DND-41 (cell line): Measurements from ENCODE around the gene ADAMTSL3.

Experiments
- ATAC-seq: fragments of 200-7000 bp; cut with Tn5 transposase; 3 replicates; pipeline ENCODE4 v1.9.1; 2021; ENCODE audit warnings: low read depth; ENCODE audit not compliant: insufficient read depth
- DNase-seq: peaks from one replicate; pipeline ENCODE4 v3.0.0-alpha.2; 2020
- H2AFZ ChIP-seq: 2 replicates; pipeline ENCODE4 v1.6.0; 2012; ENCODE audit warnings: low read depth, low read length
- H3K27ac ChIP-seq: 2 replicates; pipeline ENCODE4 v1.5.1; 2012; ENCODE audit warnings: low read length, inconsistent platforms
- H3K27me3 ChIP-seq: fragments of 200-600 bp; sonication (generic); 2 replicates; pipeline ENCODE4 v1.6.0; 2012; ENCODE audit warnings: low read length, mild to moderate bottlenecking, inconsistent platforms; ENCODE audit not compliant: insufficient read depth, poor library complexity
- H3K36me3 ChIP-seq: 2 replicates; pipeline ENCODE4 v1.5.1; 2012; ENCODE audit warnings: low read length, inconsistent platforms; ENCODE audit not compliant: insufficient read depth
- H3K4me1 ChIP-seq: 2 replicates; pipeline ENCODE4 v1.5.1; 2012; ENCODE audit warnings: mild to moderate bottlenecking, low read length; ENCODE audit not compliant: insufficient read depth
- H3K4me2 ChIP-seq: 2 replicates; pipeline ENCODE4 v1.6.0; 2012; ENCODE audit warnings: mild to moderate bottlenecking, moderate library complexity, low read length, inconsistent platforms; ENCODE audit not compliant: insufficient read depth
- H3K4me3 ChIP-seq, 2 experiments: fragments of 200-600 bp in 1 of 2; shearing (Covaris generic) in 1 of 2; 2 replicates each; pipeline ENCODE4 v1.5.1; 2012 to 2016; ENCODE audit warnings: inconsistent platforms in 2 of 2, low read length in 2 of 2, mild to moderate bottlenecking in 2 of 2, low read depth in 1 of 2, moderate library complexity in 1 of 2
- H3K79me2 ChIP-seq: 2 replicates; pipeline ENCODE4 v1.6.0; 2012; ENCODE audit warnings: low read length, inconsistent platforms; ENCODE audit not compliant: insufficient read depth
- H3K9ac ChIP-seq: 2 replicates; pipeline ENCODE4 v1.6.0; 2012; ENCODE audit warnings: low read depth, mild to moderate bottlenecking, inconsistent platforms, low read length, moderate library complexity
- H3K9me3 ChIP-seq: 2 replicates; pipeline ENCODE4 v1.5.1; 2012; ENCODE audit warnings: low read length, moderate library complexity, mild to moderate bottlenecking, inconsistent platforms; ENCODE audit not compliant: insufficient read depth, severe bottlenecking
- H4K20me1 ChIP-seq: 2 replicates; pipeline ENCODE4 v1.6.0; 2012; ENCODE audit warnings: low read length; ENCODE audit not compliant: insufficient read depth
- EZH2 ChIP-seq: IDR thresholded peaks from 3 replicates; pipeline ENCODE4 v1.6.1; 2012; ENCODE audit warnings: borderline replicate concordance, low read depth, mild to moderate bottlenecking, moderate library complexity, low read length, inconsistent platforms; ENCODE audit not compliant: severe bottlenecking
- TF ChIP-seq, protein P1 (sequence below): IDR thresholded peaks from 2 replicates; pipeline ENCODE4 v1.5.1; 2012; ENCODE audit warnings: borderline replicate concordance, low read length, moderate library complexity, mild to moderate bottlenecking; ENCODE audit not compliant: poor library complexity, severe bottlenecking; ENCODE audit errors: extremely low read depth

The ADAMTSL3 gene

DNA sequence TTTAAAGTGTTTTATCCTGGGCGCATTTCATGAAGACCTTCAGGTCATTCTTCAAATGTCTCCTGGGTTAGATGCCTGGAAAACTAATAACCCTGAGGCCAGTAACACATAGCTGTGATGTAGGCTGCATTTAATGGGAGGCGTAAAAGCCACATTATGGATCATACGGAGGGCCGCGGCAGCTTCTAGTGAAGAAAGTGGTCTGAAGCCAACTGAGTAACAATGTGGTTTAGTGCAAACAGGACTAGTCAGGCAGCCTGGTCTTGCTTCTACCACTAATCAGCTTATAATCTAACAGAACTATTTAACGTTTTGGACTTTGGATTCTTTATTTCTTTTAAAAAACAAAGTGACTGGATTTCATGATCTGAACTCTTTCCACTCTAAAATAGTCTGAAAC is 54.4 kb downstream of the ADAMTSL3 start:
- TF ChIP-seq, protein P1, sequence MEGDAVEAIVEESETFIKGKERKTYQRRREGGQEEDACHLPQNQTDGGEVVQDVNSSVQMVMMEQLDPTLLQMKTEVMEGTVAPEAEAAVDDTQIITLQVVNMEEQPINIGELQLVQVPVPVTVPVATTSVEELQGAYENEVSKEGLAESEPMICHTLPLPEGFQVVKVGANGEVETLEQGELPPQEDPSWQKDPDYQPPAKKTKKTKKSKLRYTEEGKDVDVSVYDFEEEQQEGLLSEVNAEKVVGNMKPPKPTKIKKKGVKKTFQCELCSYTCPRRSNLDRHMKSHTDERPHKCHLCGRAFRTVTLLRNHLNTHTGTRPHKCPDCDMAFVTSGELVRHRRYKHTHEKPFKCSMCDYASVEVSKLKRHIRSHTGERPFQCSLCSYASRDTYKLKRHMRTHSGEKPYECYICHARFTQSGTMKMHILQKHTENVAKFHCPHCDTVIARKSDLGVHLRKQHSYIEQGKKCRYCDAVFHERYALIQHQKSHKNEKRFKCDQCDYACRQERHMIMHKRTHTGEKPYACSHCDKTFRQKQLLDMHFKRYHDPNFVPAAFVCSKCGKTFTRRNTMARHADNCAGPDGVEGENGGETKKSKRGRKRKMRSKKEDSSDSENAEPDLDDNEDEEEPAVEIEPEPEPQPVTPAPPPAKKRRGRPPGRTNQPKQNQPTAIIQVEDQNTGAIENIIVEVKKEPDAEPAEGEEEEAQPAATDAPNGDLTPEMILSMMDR, result no peak
- TF ChIP-seq EZH2, result no peak
- H3K36me3 ChIP-seq, result no peaks in the 10 kb centered on the region
- H3K9me3 ChIP-seq, result no peaks in the 10 kb centered on the region
- H3K4me2 ChIP-seq, result no peak overlapping the region
- H2AFZ ChIP-seq, result no peak overlapping the region
- H3K27ac ChIP-seq, result no peak overlapping the region
- peaks cover 4% of the 10 kb centered on the region for H3K27me3 ChIP-seq
- no peak for DNase-seq
- no peak overlapping the region for H3K9ac ChIP-seq
- ATAC-seq, result no peak
- no peaks in the 10 kb centered on the region for H3K79me2 ChIP-seq
- no peak overlapping the region for H3K4me3 ChIP-seq
- no peaks in the 10 kb centered on the region for H3K4me1 ChIP-seq
- no peaks in the 10 kb centered on the region for H4K20me1 ChIP-seq

DNA sequence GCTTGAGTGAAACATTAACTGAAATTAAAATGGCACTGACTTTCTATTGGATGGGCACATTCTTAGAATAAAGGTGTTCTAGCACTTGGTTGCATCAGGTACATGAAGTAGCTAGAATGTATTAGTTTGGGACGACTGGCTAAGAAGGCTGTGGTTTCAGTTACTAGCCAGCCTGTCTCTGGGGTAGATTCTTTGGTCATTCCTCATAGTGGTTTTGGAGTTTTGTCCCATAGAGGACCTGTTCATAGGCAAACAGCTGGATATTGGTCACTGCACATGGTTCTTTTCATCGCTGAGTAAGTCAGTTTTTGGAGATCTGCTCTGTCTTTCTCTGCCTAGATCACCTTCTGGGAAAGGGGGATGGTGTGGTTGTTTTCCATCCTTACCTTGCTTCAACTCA is 55.3 kb downstream of the ADAMTSL3 start:
- DNase-seq, result no peak
- no peak overlapping the region for H3K27ac ChIP-seq

DNA sequence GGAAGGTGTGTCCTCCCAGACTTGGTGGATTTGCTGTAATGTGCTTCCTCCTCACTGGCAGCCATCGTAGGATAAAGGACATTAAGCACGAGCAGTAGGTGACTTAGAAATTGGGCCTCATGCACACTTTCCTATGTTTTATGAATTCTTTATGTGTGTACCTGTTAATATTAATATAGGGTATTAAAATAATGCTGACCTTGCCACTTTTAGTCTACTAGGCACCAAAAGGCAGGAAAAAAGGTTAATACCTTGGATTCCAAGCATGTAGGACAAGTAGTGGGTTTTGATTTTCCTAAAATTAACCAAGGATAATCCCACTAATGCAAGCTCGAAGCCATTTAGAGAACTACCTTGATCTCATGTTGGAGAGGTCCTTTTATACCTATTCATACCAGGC is 55.9 kb downstream of the ADAMTSL3 start:
- no peak for ATAC-seq
- H3K9me3 ChIP-seq, result no peaks in the 10 kb centered on the region

More for the DNA sequence above, 55.3 kb downstream of the ADAMTSL3 start:
- Histone ChIP-seq H3K27me3 (peaks cover 4% of the 10 kb centered on the region), H2AFZ (no peak overlapping the region), H3K9ac (no peak overlapping the region), H4K20me1 (no peaks in the 10 kb centered on the region), H3K36me3 (no peaks in the 10 kb centered on the region), H3K79me2 (no peaks in the 10 kb centered on the region), H3K4me3 (no peak overlapping the region), H3K9me3 (no peaks in the 10 kb centered on the region), H3K4me1 (no peaks in the 10 kb centered on the region), H3K4me2 (no peak overlapping the region)
- TF ChIP-seq EZH2, result no peak
- TF ChIP-seq, protein P1, result no peak
- ATAC-seq, result no peak

More for the DNA sequence above, 55.9 kb downstream of the ADAMTSL3 start:
- H3K27ac ChIP-seq, result no peak overlapping the region
- TF ChIP-seq, protein P1, result no peak
- TF ChIP-seq EZH2, result no peak
- no peak for DNase-seq
- no peaks in the 10 kb centered on the region for H3K79me2 ChIP-seq
- no peak overlapping the region for H2AFZ ChIP-seq
- peaks cover 4% of the 10 kb centered on the region for H3K27me3 ChIP-seq
- no peak overlapping the region for H3K4me2 ChIP-seq
- no peaks in the 10 kb centered on the region for H4K20me1 ChIP-seq
- H3K36me3 ChIP-seq, result no peaks in the 10 kb centered on the region
- no peak overlapping the region for H3K9ac ChIP-seq
- H3K4me3 ChIP-seq, result no peak overlapping the region
- H3K4me1 ChIP-seq, result no peaks in the 10 kb centered on the region
